ENCODE results near the gene GPR107.

GPR107 gene

GRCh38 chr9:130171226-130172148, 117.8 kb downstream of the GPR107 start:
- DNase-seq, result no peak

GRCh38 chr9:130172161-130172857, 118.6 kb downstream of the GPR107 start, which contains the start of gene NCS1:
Gene NCS1, plus strand, starts transcription at chr9:130172404. Its CDS starts 260 bp downstream, at chr9:130172664.
- peak; percentile 36 for DNase-seq

GRCh38 chr9:130172858-130173665, 119.4 kb downstream of the GPR107 start:
- DNase-seq, result peak; percentile 18

- DNase-seq, result no peak
Measured at GRCh38 chr9:130173666-130173983, 119.9 kb downstream of the GPR107 start.

GRCh38 chr9:130174025-130174424, 120.3 kb downstream of the GPR107 start:
- no peak for DNase-seq

- DNase-seq, result no peak
Measured at GRCh38 chr9:130174920-130175321, 121.2 kb downstream of the GPR107 start.

- no peak for DNase-seq
Measured at GRCh38 chr9:130175355-130175754, 121.6 kb downstream of the GPR107 start.

GRCh38 chr9:130176760-130177159, 123.1 kb downstream of the GPR107 start:
- no peak for DNase-seq

GRCh38 chr9:130177898-130178805, 124.4 kb downstream of the GPR107 start:
- DNase-seq, result no peak

GRCh38 chr9:130179331-130179907, 125.7 kb downstream of the GPR107 start:
- no peak for DNase-seq

- no peak for DNase-seq
Measured at GRCh38 chr9:130180516-130180915, 126.8 kb downstream of the GPR107 start.

- DNase-seq, result no peak
Measured at GRCh38 chr9:130181678-130182380, 128.1 kb downstream of the GPR107 start.

- DNase-seq, result no peak
Measured at GRCh38 chr9:130182381-130182909, 128.7 kb downstream of the GPR107 start.

- DNase-seq, result no peak
Measured at GRCh38 chr9:130183133-130183762, 129.5 kb downstream of the GPR107 start.

GRCh38 chr9:130185017-130185416, 131.3 kb downstream of the GPR107 start:
- no peak for DNase-seq

- DNase-seq, result no peak
Measured at GRCh38 chr9:130185490-130186031, 131.9 kb downstream of the GPR107 start.

- no peak for DNase-seq
Measured at GRCh38 chr9:130186051-130186450, 132.3 kb downstream of the GPR107 start.

GRCh38 chr9:130186839-130187522, 133.3 kb downstream of the GPR107 start:
- peak; percentile 36 for DNase-seq

GRCh38 chr9:130187523-130187846, 133.8 kb downstream of the GPR107 start:
- no peak for DNase-seq

Measured in DMS79 treated with DMSO at 0.1 percent for 48 hours (cell line).